Endothelial cell of umbilical vein (primary cell): ENCODE results near the gene MAMDC2.

ENCODE experiments used
- EZH2 ChIP-seq: IDR thresholded peaks from 2 replicates; pipeline ENCODE4 v1.6.1; 2012; ENCODE audit warnings: borderline replicate concordance, low read depth, mild to moderate bottlenecking, moderate library complexity, low read length, inconsistent platforms; ENCODE audit not compliant: severe bottlenecking
- FOS ChIP-seq: IDR thresholded peaks from 2 replicates; pipeline ENCODE4 v1.6.1; 2011; ENCODE audit warnings: mild to moderate bottlenecking, low read length, moderate library complexity, borderline replicate concordance; ENCODE audit not compliant: insufficient read depth
- JUN ChIP-seq: IDR thresholded peaks from 2 replicates; pipeline ENCODE4 v1.6.1; 2011; ENCODE audit warnings: borderline replicate concordance, low read depth; ENCODE audit not compliant: insufficient read length, insufficient read depth
- POLR2A ChIP-seq: IDR thresholded peaks from 2 replicates; pipeline ENCODE4 v1.6.1; 2012; ENCODE audit warnings: low read depth, mild to moderate bottlenecking, control low read depth, low read length
- POLR2AphosphoS5 ChIP-seq: IDR thresholded peaks from 2 replicates; pipeline ENCODE4 v1.6.1; 2012; ENCODE audit warnings: low read depth, mild to moderate bottlenecking, control low read depth, low read length, moderate library complexity; ENCODE audit not compliant: insufficient read depth
- TF ChIP-seq, protein P1 (sequence below), 2 donors: IDR thresholded peaks; 1 replicate in 1 of 2; 2 replicates in 1 of 2; pipeline ENCODE4 v1.5.1; 2011; ENCODE audit warnings: low read length in 2 of 2, mild to moderate bottlenecking in 2 of 2, moderate library complexity in 2 of 2, control low read depth in 1 of 2, inconsistent platforms in 1 of 2, low read depth in 1 of 2; ENCODE audit not compliant: insufficient read depth in 1 of 2; ENCODE audit errors: extremely low read depth in 1 of 2
- TF ChIP-seq, protein P2 (sequence below): IDR thresholded peaks from 2 replicates; pipeline ENCODE4 v1.6.1; 2011; ENCODE audit not compliant: insufficient read depth, insufficient read length

DNA sequence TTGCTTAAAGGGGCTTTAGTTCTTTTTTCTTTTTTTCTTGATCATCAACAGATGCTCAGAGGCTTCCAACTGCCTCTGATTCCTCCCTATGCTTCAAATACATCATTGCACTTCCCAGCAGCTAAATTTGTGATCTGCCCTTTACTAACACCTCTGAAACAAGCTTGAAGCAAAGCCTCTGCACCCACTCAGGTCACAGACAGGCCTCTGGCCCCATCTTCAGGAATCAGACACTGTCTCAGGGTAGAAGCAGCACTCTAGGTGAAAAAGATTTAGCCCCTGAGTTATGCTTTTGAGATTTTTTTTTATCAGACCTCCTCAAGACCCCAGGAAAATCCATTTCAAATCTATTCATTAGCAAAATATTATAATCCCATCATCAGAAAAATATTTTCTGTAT lies 91.5 kb downstream of the MAMDC2 start:
- TF ChIP-seq, protein P1, sequence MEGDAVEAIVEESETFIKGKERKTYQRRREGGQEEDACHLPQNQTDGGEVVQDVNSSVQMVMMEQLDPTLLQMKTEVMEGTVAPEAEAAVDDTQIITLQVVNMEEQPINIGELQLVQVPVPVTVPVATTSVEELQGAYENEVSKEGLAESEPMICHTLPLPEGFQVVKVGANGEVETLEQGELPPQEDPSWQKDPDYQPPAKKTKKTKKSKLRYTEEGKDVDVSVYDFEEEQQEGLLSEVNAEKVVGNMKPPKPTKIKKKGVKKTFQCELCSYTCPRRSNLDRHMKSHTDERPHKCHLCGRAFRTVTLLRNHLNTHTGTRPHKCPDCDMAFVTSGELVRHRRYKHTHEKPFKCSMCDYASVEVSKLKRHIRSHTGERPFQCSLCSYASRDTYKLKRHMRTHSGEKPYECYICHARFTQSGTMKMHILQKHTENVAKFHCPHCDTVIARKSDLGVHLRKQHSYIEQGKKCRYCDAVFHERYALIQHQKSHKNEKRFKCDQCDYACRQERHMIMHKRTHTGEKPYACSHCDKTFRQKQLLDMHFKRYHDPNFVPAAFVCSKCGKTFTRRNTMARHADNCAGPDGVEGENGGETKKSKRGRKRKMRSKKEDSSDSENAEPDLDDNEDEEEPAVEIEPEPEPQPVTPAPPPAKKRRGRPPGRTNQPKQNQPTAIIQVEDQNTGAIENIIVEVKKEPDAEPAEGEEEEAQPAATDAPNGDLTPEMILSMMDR (IDR thresholded peaks at IDR 0.05; ENCODE audit: extremely low read depth in 1 of 2, insufficient read depth in 1 of 2, low read depth in 1 of 2, low read length in 2 of 2), result no peak
- TF ChIP-seq POLR2A (no peak), FOS (no peak), JUN (no peak), EZH2 (no peak), POLR2AphosphoS5 (no peak)
- TF ChIP-seq, protein P2, sequence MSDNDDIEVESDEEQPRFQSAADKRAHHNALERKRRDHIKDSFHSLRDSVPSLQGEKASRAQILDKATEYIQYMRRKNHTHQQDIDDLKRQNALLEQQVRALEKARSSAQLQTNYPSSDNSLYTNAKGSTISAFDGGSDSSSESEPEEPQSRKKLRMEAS, result no peak
